ENCODE measurements around the gene SLC35E3. TPM values are rescaled to one million over a fixed set of nuclear protein-coding genes. Genes with fewer than 3 reads are reported as not detected.

The SLC35E3 gene
- total RNA-seq, 1 donor: 6.5 TPM

GRCh38 chr12:68785823-68786222 is 39.8 kb downstream of the SLC35E3 start:
- no peak for TF ChIP-seq CTCF (IDR thresholded peaks at IDR 0.05; ENCODE audit: insufficient read depth, low read depth, low read length)
- no peak for DNase-seq (ENCODE audit: low read depth)
- no peak overlapping the region for H3K4me3 ChIP-seq (ENCODE audit: low read depth, low read length)

- TF ChIP-seq CTCF (IDR thresholded peaks at IDR 0.05; ENCODE audit: insufficient read depth, low read depth, low read length): no peak
- H3K4me3 ChIP-seq (ENCODE audit: low read depth, low read length): no peak overlapping the region
- no peak for DNase-seq (ENCODE audit: low read depth)
These were observed 41.0 kb downstream of the SLC35E3 start for GRCh38 chr12:68786929-68787328.

- no peak overlapping the region for H3K4me3 ChIP-seq (ENCODE audit: low read depth, low read length)
- DNase-seq (ENCODE audit: low read depth): no peak
- TF ChIP-seq CTCF (IDR thresholded peaks at IDR 0.05; ENCODE audit: insufficient read depth, low read depth, low read length): no peak
These were observed 42.7 kb downstream of the SLC35E3 start for GRCh38 chr12:68788554-68789143.

- no peak for DNase-seq (ENCODE audit: low read depth)
- no peak overlapping the region for H3K4me3 ChIP-seq (ENCODE audit: low read depth, low read length)
- TF ChIP-seq CTCF (IDR thresholded peaks at IDR 0.05; ENCODE audit: insufficient read depth, low read depth, low read length): no peak
These were observed 43.3 kb downstream of the SLC35E3 start for GRCh38 chr12:68789144-68789878.

- H3K4me3 ChIP-seq (ENCODE audit: low read depth, low read length): no peak overlapping the region
- DNase-seq (ENCODE audit: low read depth): no peak
- no peak for TF ChIP-seq CTCF (IDR thresholded peaks at IDR 0.05; ENCODE audit: insufficient read depth, low read depth, low read length)
These were observed 44.3 kb downstream of the SLC35E3 start for GRCh38 chr12:68790081-68790951.

- H3K4me3 ChIP-seq (ENCODE audit: low read depth, low read length): no peak overlapping the region
- DNase-seq (ENCODE audit: low read depth): no peak
- TF ChIP-seq CTCF (IDR thresholded peaks at IDR 0.05; ENCODE audit: insufficient read depth, low read depth, low read length): no peak
These were observed 44.9 kb downstream of the SLC35E3 start for GRCh38 chr12:68790952-68791234.
